OCI-LY3 (cell line): ENCODE measurements around the gene FREM1.

Experiments
- EZH2phosphoT487 ChIP-seq: fragments of 200-600 bp; shearing (Covaris generic); IDR thresholded peaks from 2 replicates; pipeline ENCODE4 v1.6.1; 2018; ENCODE audit warnings: antibody characterized with exemption, mixed run types, low read depth
- TF ChIP-seq, protein P1 (sequence below): fragments of 200-600, 300-600 bp; sonication (generic); IDR thresholded peaks from 2 replicates; pipeline ENCODE4 v1.5.1; 2014; ENCODE audit warnings: antibody characterized with exemption, low read length, low read depth

GRCh38 chr9:14747111-14747510, 163.1 kb downstream of the FREM1 start:
- TF ChIP-seq, protein P1, sequence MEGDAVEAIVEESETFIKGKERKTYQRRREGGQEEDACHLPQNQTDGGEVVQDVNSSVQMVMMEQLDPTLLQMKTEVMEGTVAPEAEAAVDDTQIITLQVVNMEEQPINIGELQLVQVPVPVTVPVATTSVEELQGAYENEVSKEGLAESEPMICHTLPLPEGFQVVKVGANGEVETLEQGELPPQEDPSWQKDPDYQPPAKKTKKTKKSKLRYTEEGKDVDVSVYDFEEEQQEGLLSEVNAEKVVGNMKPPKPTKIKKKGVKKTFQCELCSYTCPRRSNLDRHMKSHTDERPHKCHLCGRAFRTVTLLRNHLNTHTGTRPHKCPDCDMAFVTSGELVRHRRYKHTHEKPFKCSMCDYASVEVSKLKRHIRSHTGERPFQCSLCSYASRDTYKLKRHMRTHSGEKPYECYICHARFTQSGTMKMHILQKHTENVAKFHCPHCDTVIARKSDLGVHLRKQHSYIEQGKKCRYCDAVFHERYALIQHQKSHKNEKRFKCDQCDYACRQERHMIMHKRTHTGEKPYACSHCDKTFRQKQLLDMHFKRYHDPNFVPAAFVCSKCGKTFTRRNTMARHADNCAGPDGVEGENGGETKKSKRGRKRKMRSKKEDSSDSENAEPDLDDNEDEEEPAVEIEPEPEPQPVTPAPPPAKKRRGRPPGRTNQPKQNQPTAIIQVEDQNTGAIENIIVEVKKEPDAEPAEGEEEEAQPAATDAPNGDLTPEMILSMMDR, result no peak
- no peak for TF ChIP-seq EZH2phosphoT487
